Psoas muscle (tissue), 8 donors: Measurements from ENCODE around the gene SEMG1. TPM values are rescaled to one million over a fixed set of nuclear protein-coding genes. Genes with fewer than 3 reads are reported as not detected.

Experiments used
- ATAC-seq, 4 donors: fragments of 200-7000 bp; cut with Tn5 transposase; one replicate each; pipeline ENCODE4 v1.9.1; 2020; ENCODE audit warnings: moderate library complexity in 3 of 4, mild to moderate bottlenecking in 2 of 4
- DNase-seq, 2 donors: peaks; one replicate each; pipeline ENCODE4 v3.0.0-alpha.2; 2020
- H3K27ac ChIP-seq: fragments of 200-600 bp; one replicate; pipeline ENCODE4 v1.8.0; 2022
- H3K27me3 ChIP-seq, 3 donors: fragments of 200-600 bp in 1 of 3; one replicate each; pipeline versions ENCODE4 v1.6.1 to v1.8.0; 2013 to 2022; ENCODE audit warnings: low read length in 2 of 3, mild to moderate bottlenecking in 2 of 3, moderate library complexity in 1 of 3; ENCODE audit not compliant: insufficient read depth in 3 of 3
- H3K36me3 ChIP-seq, 2 donors: fragments of 200-600 bp in 1 of 2; one replicate each; pipeline versions ENCODE4 v1.6.1 to v1.8.0; 2013 to 2022; ENCODE audit warnings: low read depth in 1 of 2, mild to moderate bottlenecking in 1 of 2, moderate library complexity in 1 of 2; ENCODE audit not compliant: insufficient read depth in 1 of 2
- H3K4me1 ChIP-seq: fragments of 200-600 bp; one replicate; pipeline ENCODE4 v1.8.0; 2022
- H3K4me3 ChIP-seq: fragments of 200-600 bp; one replicate; pipeline ENCODE4 v1.8.0; 2022; ENCODE audit warnings: mild to moderate bottlenecking
- H3K9me3 ChIP-seq: fragments of 200-600 bp; one replicate; pipeline ENCODE4 v1.8.0; 2022
- CTCF ChIP-seq: fragments of 200-600 bp; IDR thresholded peaks from one replicate; pipeline ENCODE4 v1.8.0; 2022; ENCODE audit warnings: antibody characterized with exemption
- WGBS, 3 donors: extraction: QIAGEN DNeasy Blood & Tissue Kit; methylation state at CpG; one replicate each; pipeline versions ENCODE4 v1.1.6 to v1.1.7; 2013; 5-methylcytosine and 5-hydroxymethylcytosine counted together
- intact Hi-C, 2 donors: fragments of 100-400 bp; cut with DNase I; formaldehyde crosslinking; loops; one replicate each; pipeline versions ENCODE4 v1.11.0 to v1.14.2; 2022
- polyA plus RNA-seq, 3 donors: library from polyadenylated mRNA; stranded (reverse); fragments of 200-250 nt; gene quantifications; one replicate each; pipeline ENCODE4 v1.2.3, GENCODE V29; 2013
- total RNA-seq, 4 donors: library from RNA; stranded (reverse); fragmentation: NEBNext Ultra II Directional in 2 of 4; extraction: Animal tissue kit (Norgen Biotek cat#: 25700) in 2 of 4; gene quantifications; one replicate each; pipeline versions ENCODE4 v1.2.1 to v1.2.4, GENCODE V29; 2021 to 2023
- donor health status: healthy with polysubstance abuse.
- donor health status: DM: no; HTN: no; CAD: no; lungs with moderate emphysema.
- donor health status: Bipolar disorder and iron deficiency.
- donor health status: healthy.
- donor health status: DM: yes; HTN: yes; CAD: no.
- donor health status: DM: no; HTN: no; CAD: no.
- donor health status: DM: no; HTN: no; CAD: no.
- donor health status: DM: yes; HTN: yes; CAD: no.

SEMG1 gene
- total and polyA plus RNA-seq, 7 donors: not detected

GRCh38 chr20:45258259-45258658 is 51.4 kb downstream of the SEMG1 start:
- 79 to 89% (median 83%) methylated on average over 3 of the region's 3 CpGs for WGBS, 3 donors
- DNase-seq (no peak), ATAC-seq (no peak)
- intact Hi-C loops: no loop called here
- Histone ChIP-seq H3K9me3 (no peaks in the 10 kb centered on the region), H3K36me3 (no peaks in the 10 kb centered on the region), H3K27ac (no peak overlapping the region), H3K4me1 (peaks cover 12% of the 10 kb centered on the region), H3K4me3 (no peak overlapping the region), H3K27me3 (peaks cover 0 to 4% (median 0%) of the 10 kb centered on the region in 3 donors)
- no peak for TF ChIP-seq CTCF

GRCh38 chr20:45258664-45259063 is 51.8 kb downstream of the SEMG1 start:
- peaks cover 0 to 4% (median 0%) of the 10 kb centered on the region in 3 donors for H3K27me3 ChIP-seq

More at GRCh38 chr20:45258664-45259063, 51.8 kb downstream of the SEMG1 start:
- DNase-seq: no peak
- Histone ChIP-seq H3K27ac (no peak overlapping the region), H3K36me3 (no peaks in the 10 kb centered on the region), H3K4me1 (peaks cover 12% of the 10 kb centered on the region), H3K4me3 (no peak overlapping the region), H3K9me3 (no peaks in the 10 kb centered on the region)
- 33 to 34% (median 33%) methylated on average over 2 of the region's 2 CpGs for WGBS, 3 donors
- no peak for ATAC-seq
- TF ChIP-seq CTCF: no peak
- intact Hi-C loops: no loop called here

Other genes with a start within 250 kb of the SEMG1 start
- 10 to 100 TPM in 3 of 4 donors, 1 to 10 TPM in 1; 9.6 to 18.3 (median 14.5) TPM for gene TOMM34, start 246.6 kb upstream of the SEMG1 start, total RNA-seq
- gene TOMM34, start 246.6 kb upstream of the SEMG1 start, polyA plus RNA-seq: 10 to 100 TPM; 10.4 to 38.0 (median 17.6) TPM
- 1 to 10 TPM; 5.1 to 8.6 (median 7.3) TPM for gene STK4, start 240.5 kb upstream of the SEMG1 start, total RNA-seq
- 1 to 10 TPM; 2.4 to 5.6 (median 4.0) TPM for gene STK4, start 240.5 kb upstream of the SEMG1 start, polyA plus RNA-seq
- not detected for gene KCNS1, start 105.9 kb upstream of the SEMG1 start, total RNA-seq
- gene KCNS1, start 105.9 kb upstream of the SEMG1 start, polyA plus RNA-seq: under 1 TPM in 1 of 3 donors, not detected in 2; under 0.01 TPM
- gene WFDC5, start 91.9 kb upstream of the SEMG1 start, total RNA-seq: not detected
- gene WFDC5, start 91.9 kb upstream of the SEMG1 start, polyA plus RNA-seq: not detected
- gene WFDC12, start 82.6 kb upstream of the SEMG1 start, total RNA-seq: not detected
- gene WFDC12, start 82.6 kb upstream of the SEMG1 start, polyA plus RNA-seq: not detected
- gene PI3, start 32.1 kb upstream of the SEMG1 start, total RNA-seq: under 1 TPM in 2 of 4 donors, not detected in 2; 0.40 to 0.54 TPM
- under 1 TPM; 0.18 to 0.38 (median 0.18) TPM for gene PI3, start 32.1 kb upstream of the SEMG1 start, polyA plus RNA-seq
- not detected for gene SEMG2, start 14.3 kb downstream of the SEMG1 start, total RNA-seq
- gene SEMG2, start 14.3 kb downstream of the SEMG1 start, polyA plus RNA-seq: not detected
- 100 to 1,000 TPM in 2 of 4 donors, 10 to 100 TPM in 1, 1 to 10 TPM in 1; 5.7 to 723 (median 123) TPM for gene SLPI, start 47.5 kb downstream of the SEMG1 start, total RNA-seq
- 100 to 1,000 TPM in 2 of 3 donors, 10 to 100 TPM in 1; 17.5 to 295 (median 251) TPM for gene SLPI, start 47.5 kb downstream of the SEMG1 start, polyA plus RNA-seq
- under 1 TPM in 1 of 4 donors, not detected in 3; 0.22 TPM for gene RBPJL, start 99.8 kb downstream of the SEMG1 start, total RNA-seq
- under 1 TPM in 2 of 3 donors, not detected in 1; 0.04 TPM for gene RBPJL, start 99.8 kb downstream of the SEMG1 start, polyA plus RNA-seq
- not detected for gene MATN4, start 101.3 kb downstream of the SEMG1 start, total RNA-seq
- not detected for gene MATN4, start 101.3 kb downstream of the SEMG1 start, polyA plus RNA-seq
- 100 to 1,000 TPM in 2 of 4 donors, 10 to 100 TPM in 2; 32.2 to 283 (median 161) TPM for gene SDC4, start 141.4 kb downstream of the SEMG1 start, total RNA-seq
- gene SDC4, start 141.4 kb downstream of the SEMG1 start, polyA plus RNA-seq: 100 to 1,000 TPM in 1 of 3 donors, 10 to 100 TPM in 2; 41.6 to 323 (median 63.9) TPM
- 10 to 100 TPM; 17.1 to 29.6 (median 22.9) TPM for gene SYS1, start 156.1 kb downstream of the SEMG1 start, total RNA-seq
- 10 to 100 TPM; 40.9 to 73.3 (median 58.1) TPM for gene SYS1, start 156.1 kb downstream of the SEMG1 start, polyA plus RNA-seq
- gene TP53TG5, start 171.3 kb downstream of the SEMG1 start, total RNA-seq: under 1 TPM in 2 of 4 donors, not detected in 2; 0.38 to 0.69 TPM
- gene TP53TG5, start 171.3 kb downstream of the SEMG1 start, polyA plus RNA-seq: 1 to 10 TPM in 1 of 3 donors, under 1 TPM in 2; 0.12 to 1.0 (median 0.16) TPM
- 100 to 1,000 TPM; 108 to 180 (median 163) TPM for gene DBNDD2, start 201.3 kb downstream of the SEMG1 start, total RNA-seq
- gene DBNDD2, start 201.3 kb downstream of the SEMG1 start, polyA plus RNA-seq: 100 to 1,000 TPM; 151 to 230 (median 162) TPM
- 10 to 100 TPM; 48.0 to 74.9 (median 57.1) TPM for gene PIGT, start 209.1 kb downstream of the SEMG1 start, total RNA-seq
- gene PIGT, start 209.1 kb downstream of the SEMG1 start, polyA plus RNA-seq: 100 to 1,000 TPM in 1 of 3 donors, 10 to 100 TPM in 2; 57.3 to 113 (median 94.7) TPM